Fibroblast of lung (primary cell): ENCODE results near the gene NT5C1B. TPM values are rescaled to one million over a fixed set of nuclear protein-coding genes. Genes with fewer than 3 reads are reported as not detected.
A peak's percentile ranks its signal among the peaks of the same experiment; 100 is the strongest.

Source experiments
- DNase-seq, 2 donors: peaks; one replicate each; pipeline versions ENCODE4 v3.0.0 to v3.0.0-alpha.2; 2010; ENCODE audit warnings: low read depth in 2 of 2
- H2AFZ ChIP-seq: 2 replicates; pipeline ENCODE4 v1.5.1; 2012; ENCODE audit warnings: low read length, control low read depth, inconsistent platforms
- H3K27ac ChIP-seq: 2 replicates; pipeline ENCODE4 v1.5.1; 2011; ENCODE audit warnings: low read length, control low read depth; ENCODE audit not compliant: insufficient read depth
- H3K27me3 ChIP-seq: 2 replicates; pipeline ENCODE4 v1.5.1; 2011; ENCODE audit warnings: mild to moderate bottlenecking, low read length; ENCODE audit not compliant: control insufficient read depth, insufficient read depth
- H3K36me3 ChIP-seq: 2 replicates; pipeline ENCODE4 v1.5.1; 2011; ENCODE audit warnings: low read length; ENCODE audit not compliant: control insufficient read depth, insufficient read depth
- H3K4me1 ChIP-seq: 2 replicates; pipeline ENCODE4 v1.5.1; 2011; ENCODE audit warnings: low read length; ENCODE audit not compliant: control insufficient read depth, insufficient read depth; ENCODE audit errors: extremely low read depth
- H3K4me2 ChIP-seq: 2 replicates; pipeline ENCODE4 v1.5.1; 2011; ENCODE audit warnings: low read length, control low read depth; ENCODE audit not compliant: insufficient read depth; ENCODE audit errors: extremely low read depth
- H3K4me3 ChIP-seq, 4 experiments: fragments of 200-600 bp in 1 of 4; sonication (generic) in 1 of 4; replicated peaks in 1 of 4; 2 replicates each; pipeline ENCODE4 v1.5.1; 2011 to 2016; ENCODE audit warnings: low read length in 4 of 4, low read depth in 3 of 4, mild to moderate bottlenecking in 3 of 4, control low read depth in 2 of 4, inconsistent platforms in 1 of 4, mixed read lengths in 1 of 4; ENCODE audit not compliant: insufficient read depth in 1 of 4; ENCODE audit errors: control extremely low read depth in 1 of 4
- H3K79me2 ChIP-seq: 2 replicates; pipeline ENCODE4 v1.5.1; 2012; ENCODE audit warnings: mild to moderate bottlenecking, low read length, inconsistent platforms; ENCODE audit not compliant: control insufficient read depth, insufficient read depth
- H3K9ac ChIP-seq: 2 replicates; pipeline ENCODE4 v1.5.1; 2011; ENCODE audit warnings: mild to moderate bottlenecking, low read length, control low read depth; ENCODE audit not compliant: insufficient read depth
- H3K9me3 ChIP-seq: 2 replicates; pipeline ENCODE4 v1.5.1; 2012; ENCODE audit warnings: low read depth, low read length; ENCODE audit not compliant: control insufficient read depth, insufficient read depth
- H4K20me1 ChIP-seq: 2 replicates; pipeline ENCODE4 v1.5.1; 2011; ENCODE audit warnings: low read length; ENCODE audit not compliant: control insufficient read depth, insufficient read depth; ENCODE audit errors: extremely low read depth
- EZH2 ChIP-seq: IDR thresholded peaks from 2 replicates; pipeline ENCODE4 v1.5.1; 2012; ENCODE audit warnings: low read length, control low read depth, mild to moderate bottlenecking; ENCODE audit errors: missing control alignments
- polyA plus RNA-seq, 2 donors: library from polyadenylated mRNA; depleted of rRNA in 1 of 2; stranded (reverse) in 1 of 2; unstranded in 1 of 2; fragments of >200 nt; gene quantifications; 2 replicates each; pipeline ENCODE4 v1.2.1, GENCODE V29; 2011 to 2012; ENCODE audit warnings: missing spikeins in 1 of 2
- total RNA-seq: library from RNA; depleted of rRNA; stranded (reverse); fragments of >200 nt; gene quantifications from 2 replicates; pipeline ENCODE4 v1.2.1, GENCODE V29; 2014
- TF ChIP-seq, protein P1 (sequence below), 2 donors: IDR thresholded peaks in 1 of 2; conservative IDR thresholded peaks in 1 of 2; 1 replicate in 1 of 2; 2 replicates in 1 of 2; pipeline ENCODE4 v1.5.1; 2011 to 2012; ENCODE audit warnings: low read length in 2 of 2, control low read depth in 1 of 2, inconsistent platforms in 1 of 2, low read depth in 1 of 2, mild to moderate bottlenecking in 1 of 2

NT5C1B gene
- total and polyA plus RNA-seq, 2 donors (not counting 1 experiment from before 2014, with no cell fraction given): not detected

DNA sequence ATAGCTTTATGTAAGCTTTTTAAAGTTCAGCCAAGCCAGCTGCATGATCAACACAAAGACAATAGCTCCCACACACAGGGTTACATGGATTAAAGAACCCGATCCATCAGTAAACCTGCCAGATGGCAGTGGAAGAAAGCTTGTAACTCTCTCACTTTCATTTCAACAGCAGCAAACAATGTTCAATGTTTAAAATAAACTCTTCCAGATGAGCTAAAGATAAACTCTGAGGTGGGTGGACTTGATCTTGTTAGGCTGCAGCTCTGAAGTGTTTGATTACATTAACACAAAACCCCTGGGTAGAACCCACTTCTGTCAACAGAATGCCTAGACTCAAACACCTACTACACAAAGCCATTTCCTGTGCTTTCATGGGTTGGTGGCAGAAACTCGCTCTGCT is 42.8 kb downstream of the NT5C1B start:
- TF ChIP-seq, protein P1, sequence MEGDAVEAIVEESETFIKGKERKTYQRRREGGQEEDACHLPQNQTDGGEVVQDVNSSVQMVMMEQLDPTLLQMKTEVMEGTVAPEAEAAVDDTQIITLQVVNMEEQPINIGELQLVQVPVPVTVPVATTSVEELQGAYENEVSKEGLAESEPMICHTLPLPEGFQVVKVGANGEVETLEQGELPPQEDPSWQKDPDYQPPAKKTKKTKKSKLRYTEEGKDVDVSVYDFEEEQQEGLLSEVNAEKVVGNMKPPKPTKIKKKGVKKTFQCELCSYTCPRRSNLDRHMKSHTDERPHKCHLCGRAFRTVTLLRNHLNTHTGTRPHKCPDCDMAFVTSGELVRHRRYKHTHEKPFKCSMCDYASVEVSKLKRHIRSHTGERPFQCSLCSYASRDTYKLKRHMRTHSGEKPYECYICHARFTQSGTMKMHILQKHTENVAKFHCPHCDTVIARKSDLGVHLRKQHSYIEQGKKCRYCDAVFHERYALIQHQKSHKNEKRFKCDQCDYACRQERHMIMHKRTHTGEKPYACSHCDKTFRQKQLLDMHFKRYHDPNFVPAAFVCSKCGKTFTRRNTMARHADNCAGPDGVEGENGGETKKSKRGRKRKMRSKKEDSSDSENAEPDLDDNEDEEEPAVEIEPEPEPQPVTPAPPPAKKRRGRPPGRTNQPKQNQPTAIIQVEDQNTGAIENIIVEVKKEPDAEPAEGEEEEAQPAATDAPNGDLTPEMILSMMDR (conservative IDR thresholded peaks at IDR 0.05 in 1 of 2, IDR thresholded peaks at IDR 0.05 in 1 of 2; ENCODE audit: low read depth in 1 of 2, low read length in 2 of 2): no peak
- no peak for TF ChIP-seq EZH2
- Histone ChIP-seq H3K4me2 (no peak overlapping the region), H3K79me2 (no peaks in the 10 kb centered on the region), H3K27me3 (no peaks in the 10 kb centered on the region), H3K27ac (no peak overlapping the region), H3K36me3 (no peaks in the 10 kb centered on the region), H4K20me1 (no peaks in the 10 kb centered on the region), H2AFZ (no peak overlapping the region), H3K4me1 (no peaks in the 10 kb centered on the region), H3K9ac (no peak overlapping the region), H3K9me3 (no peaks in the 10 kb centered on the region), H3K4me3 (no peak overlapping the region)
- DNase-seq: no peak

DNA sequence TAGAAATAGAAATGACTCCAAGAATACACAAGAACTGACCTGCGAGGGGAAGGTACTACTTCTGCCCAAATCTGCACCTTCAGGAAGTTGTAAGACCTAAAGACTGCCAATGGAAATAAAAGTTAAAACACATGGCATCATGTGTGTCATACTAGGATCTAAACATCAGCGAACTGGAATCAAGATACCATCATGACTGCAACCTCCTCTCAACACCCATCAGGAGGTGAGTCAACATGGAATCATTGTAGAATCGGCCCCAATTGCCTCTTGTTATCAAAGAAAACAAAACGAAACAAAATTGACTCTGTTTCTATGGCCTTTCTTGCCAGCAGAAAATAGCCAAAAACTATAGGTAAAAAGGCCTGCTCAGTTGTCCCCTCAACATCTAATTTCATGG is 44.0 kb downstream of the NT5C1B start:
- H3K4me3 ChIP-seq: no peak overlapping the region
- no peaks in the 10 kb centered on the region for H3K4me1 ChIP-seq
- H3K9me3 ChIP-seq: no peaks in the 10 kb centered on the region
- H4K20me1 ChIP-seq: no peaks in the 10 kb centered on the region
- no peak overlapping the region for H2AFZ ChIP-seq
- no peaks in the 10 kb centered on the region for H3K79me2 ChIP-seq
- no peaks in the 10 kb centered on the region for H3K27me3 ChIP-seq
- no peak overlapping the region for H3K9ac ChIP-seq
- H3K36me3 ChIP-seq: no peaks in the 10 kb centered on the region
- H3K4me2 ChIP-seq: no peak overlapping the region
- TF ChIP-seq EZH2: no peak
- TF ChIP-seq, protein P1 (conservative IDR thresholded peaks at IDR 0.05 in 1 of 2, IDR thresholded peaks at IDR 0.05 in 1 of 2; ENCODE audit: low read depth in 1 of 2, low read length in 2 of 2): no peak
- H3K27ac ChIP-seq: no peak overlapping the region
- peak; percentile 22 to 73 for DNase-seq

DNA sequence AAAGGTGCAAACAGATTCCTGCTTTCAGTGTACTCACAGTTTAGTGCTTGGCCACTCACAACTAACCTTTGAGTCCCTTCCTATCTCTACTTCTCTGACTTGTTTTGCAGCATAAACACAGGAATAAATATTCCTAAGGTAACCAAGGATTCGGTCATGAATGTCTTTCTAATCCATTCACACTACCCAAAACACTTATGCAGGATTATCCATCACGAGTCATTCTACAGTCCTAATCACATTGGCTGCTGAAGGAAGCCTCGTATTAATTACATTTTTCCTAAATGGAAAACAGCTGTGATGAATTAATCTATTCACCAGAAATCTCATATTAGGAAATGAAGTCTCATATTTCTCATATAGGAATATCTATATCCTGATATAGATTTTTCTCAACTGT is 45.2 kb downstream of the NT5C1B start:
- Histone ChIP-seq H3K27ac (no peak overlapping the region), H3K4me1 (no peaks in the 10 kb centered on the region), H3K27me3 (no peaks in the 10 kb centered on the region), H2AFZ (no peak overlapping the region), H3K4me2 (no peak overlapping the region), H3K79me2 (no peaks in the 10 kb centered on the region), H3K9me3 (no peaks in the 10 kb centered on the region), H3K36me3 (no peaks in the 10 kb centered on the region), H3K9ac (no peak overlapping the region), H3K4me3 (no peak overlapping the region), H4K20me1 (no peaks in the 10 kb centered on the region)
- DNase-seq: peak in 1 of 2 donors; percentile 23
- TF ChIP-seq, protein P1 (conservative IDR thresholded peaks at IDR 0.05 in 1 of 2, IDR thresholded peaks at IDR 0.05 in 1 of 2; ENCODE audit: low read depth in 1 of 2, low read length in 2 of 2): no peak
- TF ChIP-seq EZH2: no peak
